NCI-H2171 treated with DMSO at 0.1 percent for 48 hours (cell line): Measurements from ENCODE around the gene PSMD14.
"Not testable (repeated sequence)": the region's sequence is repeated elsewhere in the genome, so short reads cannot be mapped to it uniquely, and the experiment has no call there.

Experiments used
- DNase-seq: peaks from one replicate; lab custom pipeline; 2025; lab: John Stamatoyannopoulos, UW

PSMD14 gene

GRCh38 chr2:161308178-161308955 lies at the start of gene PSMD14:
PSMD14 (plus strand) TSS chr2:161308425; CDS start chr2:161318826, 10,401 bp downstream.
- DNase-seq = peak; percentile 92

- no peak for DNase-seq
Observed at GRCh38 chr2:161265874-161266273, 42.4 kb upstream of the PSMD14 start.

GRCh38 chr2:161269111-161269510 lies 39.1 kb upstream of the PSMD14 start:
- no peak for DNase-seq

- DNase-seq = peak; percentile 64
Observed at GRCh38 chr2:161273038-161273760, 35.0 kb upstream of the PSMD14 start.

GRCh38 chr2:161278564-161279229 lies 29.5 kb upstream of the PSMD14 start:
- DNase-seq = not testable (repeated sequence)

- DNase-seq = not testable (repeated sequence)
Observed at GRCh38 chr2:161279230-161279815, 28.9 kb upstream of the PSMD14 start.

- not testable (repeated sequence) for DNase-seq
Observed at GRCh38 chr2:161280906-161281323, 27.3 kb upstream of the PSMD14 start.

- not testable (repeated sequence) for DNase-seq
Observed at GRCh38 chr2:161281615-161282310, 26.5 kb upstream of the PSMD14 start.

GRCh38 chr2:161282311-161282644 lies 25.9 kb upstream of the PSMD14 start:
- DNase-seq = not testable (repeated sequence)

GRCh38 chr2:161283926-161284325 lies 24.3 kb upstream of the PSMD14 start:
- no peak for DNase-seq

GRCh38 chr2:161303535-161304050 lies 4.6 kb upstream of the PSMD14 start:
- DNase-seq = no peak

GRCh38 chr2:161306919-161307318 lies 1.3 kb upstream of the PSMD14 start:
- DNase-seq = no peak

- DNase-seq = no peak
Observed at GRCh38 chr2:161307676-161308075, 549 bp upstream of the PSMD14 start.

GRCh38 chr2:161312996-161313395 lies 4.8 kb downstream of the PSMD14 start:
- no peak for DNase-seq

- DNase-seq = no peak
Observed at GRCh38 chr2:161315380-161315779, 7.2 kb downstream of the PSMD14 start.

- no peak for DNase-seq
Observed at GRCh38 chr2:161316701-161317100, 8.5 kb downstream of the PSMD14 start.

GRCh38 chr2:161321944-161322648 lies 13.9 kb downstream of the PSMD14 start:
- DNase-seq = no peak

GRCh38 chr2:161324876-161325275 lies 16.7 kb downstream of the PSMD14 start:
- DNase-seq = no peak

- no peak for DNase-seq
Observed at GRCh38 chr2:161327582-161327981, 19.4 kb downstream of the PSMD14 start.

GRCh38 chr2:161332371-161332967 lies 24.2 kb downstream of the PSMD14 start:
- no peak for DNase-seq
